RPMI7951 (cell line): ENCODE measurements around the gene TVP23C. TPM values are rescaled to one million over a fixed set of nuclear protein-coding genes. Genes with fewer than 3 reads are reported as not detected.
A peak's percentile ranks its signal among the peaks of the same experiment; 100 is the strongest.
"Not testable (repeated sequence)": the region's sequence is repeated elsewhere in the genome, so short reads cannot be mapped to it uniquely, and the experiment has no call there.

Experiments
- DNase-seq: peaks from one replicate; pipeline ENCODE4 v3.0.0-alpha.2; 2012; ENCODE audit warnings: low read depth
- total RNA-seq: library from RNA; depleted of rRNA; stranded (reverse); fragments of >200 nt; shearing (Covaris generic); gene quantifications from 2 replicates; pipeline ENCODE4 v1.2.3, GENCODE V29; 2014; rRNA removed

Gene TVP23C
- 7.3 and 9.7 TPM in 2 replicates for total RNA-seq

DNA sequence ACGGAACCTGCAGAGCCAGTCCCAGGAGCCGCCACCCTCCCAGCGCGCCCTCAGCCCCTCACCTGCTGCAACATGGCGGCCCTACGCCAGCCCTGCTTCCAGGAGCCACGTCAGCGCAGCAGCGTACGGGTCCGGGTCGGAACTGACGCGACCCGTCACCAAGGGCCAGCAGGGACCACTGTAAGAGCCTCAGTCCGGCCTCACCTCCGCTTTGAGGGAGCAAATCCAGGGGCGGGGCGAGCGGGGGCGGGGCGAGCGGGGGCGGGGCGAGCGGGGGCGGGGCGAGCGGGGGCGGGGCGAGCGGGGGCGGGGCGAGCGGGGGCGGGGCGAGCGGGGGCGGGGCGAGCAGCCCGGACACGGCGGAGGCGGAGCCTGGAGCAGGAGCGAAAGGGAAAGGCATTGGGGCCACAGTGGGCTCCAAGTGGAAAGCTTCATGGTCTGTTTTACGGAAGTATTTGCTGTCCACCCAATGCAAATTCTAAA lies at the start of gene TVP23C:
TVP23C (minus strand) TSS at position 109 of the 483 bp plus-strand sequence; CDS start at position 74, 35 bp downstream.
- DNase-seq = peak; percentile 71

DNA sequence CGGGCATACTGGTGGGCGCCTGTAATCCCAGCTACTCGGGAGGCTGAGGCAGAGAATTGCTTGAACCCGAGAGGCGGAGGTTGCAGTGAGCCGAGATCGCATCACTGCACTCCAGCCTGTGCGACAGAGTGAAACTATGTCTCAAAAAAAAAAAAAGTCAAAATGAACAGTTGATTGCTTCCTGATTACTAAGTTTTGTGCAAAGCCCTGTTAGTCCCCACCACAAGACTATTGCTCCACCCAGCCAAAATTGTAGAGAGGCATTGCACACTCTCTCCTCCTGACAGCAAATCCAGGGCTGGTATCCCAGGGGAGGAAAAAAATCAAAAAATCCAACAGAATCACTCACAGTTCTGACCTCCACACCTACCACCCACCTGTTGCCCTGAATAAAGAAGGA lies 29.7 kb upstream of the TVP23C start:
- not testable (repeated sequence) for DNase-seq

DNA sequence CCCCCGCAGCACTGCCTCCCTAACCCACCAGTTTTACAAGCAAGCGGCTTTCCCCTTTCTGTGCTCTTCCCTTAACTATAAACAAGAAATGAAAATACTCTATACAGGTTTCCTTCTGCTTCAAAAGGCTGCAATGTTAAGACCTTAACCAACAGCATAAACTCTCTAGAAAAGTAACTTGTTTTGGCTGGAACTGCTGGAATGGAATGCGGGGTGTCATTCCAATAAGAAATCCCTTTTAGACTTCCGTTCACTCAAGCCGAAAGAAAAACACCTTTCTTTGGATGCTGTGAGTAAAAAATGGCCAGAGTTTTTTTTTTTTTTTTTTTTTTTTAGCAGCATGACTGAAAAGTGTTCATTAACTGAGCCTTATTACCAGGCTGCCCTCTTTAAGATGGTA lies 28.7 kb upstream of the TVP23C start:
- not testable (repeated sequence) for DNase-seq

DNA sequence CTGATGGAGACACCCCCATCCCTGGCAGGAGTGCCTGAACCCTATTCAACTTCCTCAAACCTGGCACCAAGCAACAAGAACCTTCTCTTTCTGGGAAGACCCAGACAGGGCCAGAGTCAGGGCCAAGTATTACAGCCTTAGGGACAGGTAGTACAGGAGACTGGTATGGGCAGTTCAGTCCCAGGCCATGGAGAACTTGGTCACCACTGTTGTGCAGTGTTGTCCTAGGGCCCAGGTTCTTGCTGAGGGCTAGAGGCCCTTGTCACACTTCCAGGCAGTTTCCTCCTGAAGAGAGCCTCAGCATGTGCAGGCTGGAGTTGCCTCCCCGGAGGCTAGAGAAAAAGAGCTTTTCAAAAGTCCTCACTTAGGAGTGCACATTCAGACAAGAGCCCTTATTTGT lies 27.6 kb upstream of the TVP23C start:
- DNase-seq = not testable (repeated sequence)

- DNase-seq = not testable (repeated sequence)
These were observed 26.6 kb upstream of the TVP23C start for GRCh38 chr17:15589544-15590536.

DNA sequence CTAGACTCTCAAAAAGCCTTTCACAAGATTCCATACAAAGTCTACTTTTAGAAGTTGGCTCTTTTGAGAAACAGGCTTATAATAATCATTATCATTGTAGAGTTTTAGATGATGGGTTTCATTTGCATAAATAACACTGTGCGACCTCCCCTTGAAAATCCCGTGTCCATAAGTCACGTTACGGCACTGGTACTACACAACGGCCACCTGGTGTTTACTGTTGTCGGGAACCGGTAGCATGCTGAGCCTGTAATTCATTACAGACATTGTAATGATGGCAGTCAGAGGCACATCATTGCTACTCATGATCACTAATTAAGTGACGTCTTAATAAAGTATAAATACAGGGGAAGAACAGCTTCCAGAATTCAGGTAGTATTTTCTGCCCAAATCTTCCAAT lies 24.7 kb upstream of the TVP23C start:
- not testable (repeated sequence) for DNase-seq

GRCh38 chr17:15583313-15583712 lies 20.0 kb upstream of the TVP23C start:
- not testable (repeated sequence) for DNase-seq

GRCh38 chr17:15581462-15581861 lies 18.2 kb upstream of the TVP23C start:
- not testable (repeated sequence) for DNase-seq

GRCh38 chr17:15576848-15577247 lies 13.6 kb upstream of the TVP23C start:
- not testable (repeated sequence) for DNase-seq

DNA sequence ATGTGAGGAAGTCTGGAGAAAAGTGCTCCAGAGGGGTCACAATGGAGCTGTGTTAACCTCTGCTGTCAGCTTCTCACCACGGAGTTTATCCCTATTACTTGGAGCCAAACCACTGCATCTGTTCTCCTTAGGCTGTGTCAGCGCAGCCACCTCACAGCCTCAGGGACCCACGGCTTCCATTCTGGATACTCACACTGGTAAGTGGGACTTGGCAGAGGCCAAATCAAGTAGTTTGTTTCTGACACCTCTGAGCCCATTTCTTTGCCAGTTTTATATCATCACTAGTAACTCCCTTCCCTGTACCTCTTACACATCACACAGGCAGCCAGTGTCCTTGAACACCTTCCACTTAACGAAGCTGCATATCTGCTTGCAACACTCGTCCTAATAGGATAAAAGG lies 11.4 kb upstream of the TVP23C start:
- DNase-seq = not testable (repeated sequence)

DNA sequence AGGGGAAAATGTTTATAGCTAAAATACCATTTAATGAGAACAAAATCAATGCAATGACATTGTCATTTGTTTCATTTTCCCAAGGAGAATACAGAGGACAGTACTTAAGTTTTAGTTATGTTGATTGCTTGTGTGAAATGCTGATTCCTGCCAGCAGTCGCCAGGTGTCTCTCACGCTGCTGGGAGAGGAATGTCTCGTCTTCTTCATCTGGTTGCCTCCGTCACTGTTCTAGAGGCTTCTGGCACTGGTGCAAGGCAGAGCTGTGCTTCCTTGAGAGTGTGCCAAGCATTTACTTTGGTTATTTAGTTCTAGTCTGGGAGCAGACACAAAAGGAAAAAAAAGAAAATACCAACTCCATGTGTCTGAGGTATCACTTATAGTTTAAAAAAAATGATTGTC lies 10.6 kb upstream of the TVP23C start:
- not testable (repeated sequence) for DNase-seq

DNA sequence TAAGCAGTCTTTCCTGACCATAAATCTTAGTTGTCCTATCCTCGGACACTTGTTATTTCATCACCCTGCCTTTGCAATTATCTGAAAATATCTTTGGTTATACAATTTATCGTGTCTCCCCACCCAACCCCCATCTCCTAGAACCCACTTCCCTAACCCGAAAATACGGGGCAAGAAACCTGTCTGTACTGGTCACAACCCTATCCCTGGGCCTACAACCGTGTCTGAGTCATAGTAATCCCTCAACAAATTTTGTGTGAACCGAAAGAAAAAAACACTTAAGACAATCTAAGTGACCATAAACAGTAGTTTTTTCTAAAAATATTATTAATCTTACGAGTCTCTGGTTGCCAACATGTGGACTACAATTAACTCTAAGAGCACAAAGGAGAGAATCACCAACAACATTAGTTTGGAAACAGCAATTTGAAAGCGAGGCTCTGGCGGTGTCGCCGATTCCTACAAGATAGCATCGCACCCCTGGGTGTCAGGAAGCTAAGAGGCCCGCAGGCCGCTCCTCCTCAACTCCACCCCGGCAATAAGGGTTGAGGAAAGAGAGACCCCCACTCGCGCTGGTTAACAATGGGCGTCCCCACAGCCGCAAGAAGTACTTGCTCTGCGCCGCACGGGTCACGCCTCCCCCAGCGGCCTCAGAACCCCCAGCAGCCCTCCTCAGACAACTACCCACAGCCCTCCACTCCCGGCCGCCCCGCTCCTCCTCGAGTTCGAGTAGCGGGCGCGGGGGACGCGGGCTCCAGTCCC lies 489 bp downstream of the TVP23C start:
- DNase-seq = not testable (repeated sequence)

GRCh38 chr17:15561439-15561838 lies 1.8 kb downstream of the TVP23C start:
- DNase-seq = not testable (repeated sequence)

- DNase-seq = not testable (repeated sequence)
These were observed 4.7 kb downstream of the TVP23C start for GRCh38 chr17:15558403-15559105.

GRCh38 chr17:15557334-15557832 lies 5.9 kb downstream of the TVP23C start:
- not testable (repeated sequence) for DNase-seq

GRCh38 chr17:15552932-15553331 lies 10.4 kb downstream of the TVP23C start:
- not testable (repeated sequence) for DNase-seq

- DNase-seq = not testable (repeated sequence)
These were observed 13.7 kb downstream of the TVP23C start for GRCh38 chr17:15549552-15549951.

- not testable (repeated sequence) for DNase-seq
These were observed 16.7 kb downstream of the TVP23C start for GRCh38 chr17:15546604-15547003.

DNA sequence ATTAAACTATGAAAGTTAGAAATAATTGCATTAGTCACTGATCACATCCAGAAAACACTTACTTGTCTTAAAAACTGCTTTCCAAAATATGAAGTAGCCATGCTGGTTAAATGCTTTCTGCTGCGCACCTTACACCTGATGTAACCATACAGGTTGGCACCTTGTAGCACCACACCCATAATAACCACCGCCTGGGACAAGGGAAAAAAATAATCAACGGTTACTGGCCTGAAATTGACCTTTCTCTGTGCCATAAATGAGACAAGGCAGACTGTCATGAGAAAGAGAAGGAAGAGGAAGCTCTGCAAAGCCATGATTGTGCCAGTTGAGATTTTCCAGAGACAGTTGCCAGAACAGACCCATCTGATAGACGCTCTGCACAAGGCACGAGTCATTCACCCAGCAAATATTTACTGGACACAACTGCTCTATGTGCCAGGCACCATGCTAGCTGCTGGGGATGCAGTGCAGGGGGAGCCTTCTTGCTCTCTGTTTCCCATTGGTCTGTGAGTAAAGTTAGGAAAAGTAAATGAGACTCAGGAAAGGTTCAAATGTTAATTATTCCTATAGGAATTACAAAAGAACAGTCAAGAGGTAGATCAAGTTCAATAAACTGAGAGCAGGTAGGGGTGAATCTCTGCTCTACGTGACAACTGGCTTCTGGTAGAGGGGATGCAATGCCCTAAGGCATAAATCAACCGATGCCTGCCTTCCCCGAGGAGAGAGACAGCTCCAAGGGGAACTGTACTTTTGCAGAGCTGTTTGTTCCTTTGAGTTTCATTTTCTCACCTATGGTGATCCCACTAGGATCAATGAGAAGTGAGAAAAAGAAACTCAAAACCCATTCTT lies 22.7 kb downstream of the TVP23C start:
- DNase-seq = not testable (repeated sequence)

DNA sequence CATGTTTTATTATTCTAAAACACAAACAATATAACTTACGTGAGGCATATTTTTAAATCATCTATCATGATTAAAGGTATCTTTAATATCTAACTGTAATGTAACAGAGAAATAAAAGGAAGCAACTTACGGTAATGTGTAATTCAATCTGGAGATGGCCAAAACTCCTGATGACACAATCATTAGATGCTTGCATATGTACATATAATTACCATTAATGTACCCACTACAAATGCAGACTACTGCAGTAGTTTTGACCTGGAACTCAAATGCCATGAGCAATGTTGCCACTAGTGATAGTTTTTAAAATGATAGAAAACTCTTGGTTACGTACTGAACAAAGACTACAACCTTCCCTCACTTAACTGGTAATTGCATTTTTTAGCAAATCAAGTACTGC lies 30.2 kb downstream of the TVP23C start:
- DNase-seq = not testable (repeated sequence)
